22Rv1 (cell line): ENCODE measurements around the gene RPS14.

Experiments used
- H3K27ac ChIP-seq: fragments of 450-650 bp; 2 replicates; pipeline ENCODE4 v1.5.1; 2017
- ZFX ChIP-seq: fragments of 450-650 bp; IDR thresholded peaks from 2 replicates; pipeline ENCODE4 v1.6.1; 2017; ENCODE audit warnings: antibody characterized with exemption, borderline replicate concordance
- TF ChIP-seq, protein P1 (sequence below): fragments of 450-650 bp; IDR thresholded peaks from 2 replicates; pipeline ENCODE4 v1.5.1; 2017; ENCODE audit warnings: mild to moderate bottlenecking

The RPS14 gene

GRCh38 chr5:150449517-150450339 is at the start of gene RPS14:
RPS14 (minus strand) TSS chr5:150449739; CDS start chr5:150447733, 2,006 bp downstream.
- peak within 1 kb of the TSS; percentile 87 for H3K27ac ChIP-seq
- TF ChIP-seq ZFX = no peak
- TF ChIP-seq, protein P1, sequence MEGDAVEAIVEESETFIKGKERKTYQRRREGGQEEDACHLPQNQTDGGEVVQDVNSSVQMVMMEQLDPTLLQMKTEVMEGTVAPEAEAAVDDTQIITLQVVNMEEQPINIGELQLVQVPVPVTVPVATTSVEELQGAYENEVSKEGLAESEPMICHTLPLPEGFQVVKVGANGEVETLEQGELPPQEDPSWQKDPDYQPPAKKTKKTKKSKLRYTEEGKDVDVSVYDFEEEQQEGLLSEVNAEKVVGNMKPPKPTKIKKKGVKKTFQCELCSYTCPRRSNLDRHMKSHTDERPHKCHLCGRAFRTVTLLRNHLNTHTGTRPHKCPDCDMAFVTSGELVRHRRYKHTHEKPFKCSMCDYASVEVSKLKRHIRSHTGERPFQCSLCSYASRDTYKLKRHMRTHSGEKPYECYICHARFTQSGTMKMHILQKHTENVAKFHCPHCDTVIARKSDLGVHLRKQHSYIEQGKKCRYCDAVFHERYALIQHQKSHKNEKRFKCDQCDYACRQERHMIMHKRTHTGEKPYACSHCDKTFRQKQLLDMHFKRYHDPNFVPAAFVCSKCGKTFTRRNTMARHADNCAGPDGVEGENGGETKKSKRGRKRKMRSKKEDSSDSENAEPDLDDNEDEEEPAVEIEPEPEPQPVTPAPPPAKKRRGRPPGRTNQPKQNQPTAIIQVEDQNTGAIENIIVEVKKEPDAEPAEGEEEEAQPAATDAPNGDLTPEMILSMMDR = peak; percentile 95

- TF ChIP-seq, protein P1 = no peak
- TF ChIP-seq ZFX = no peak
- no peak overlapping the region for H3K27ac ChIP-seq
These were observed 49.4 kb upstream of the RPS14 start for GRCh38 chr5:150498971-150499370.

- no peak overlapping the region for H3K27ac ChIP-seq
- TF ChIP-seq, protein P1 = no peak
- TF ChIP-seq ZFX = no peak
These were observed 49.0 kb upstream of the RPS14 start for GRCh38 chr5:150498501-150498900.

DNA sequence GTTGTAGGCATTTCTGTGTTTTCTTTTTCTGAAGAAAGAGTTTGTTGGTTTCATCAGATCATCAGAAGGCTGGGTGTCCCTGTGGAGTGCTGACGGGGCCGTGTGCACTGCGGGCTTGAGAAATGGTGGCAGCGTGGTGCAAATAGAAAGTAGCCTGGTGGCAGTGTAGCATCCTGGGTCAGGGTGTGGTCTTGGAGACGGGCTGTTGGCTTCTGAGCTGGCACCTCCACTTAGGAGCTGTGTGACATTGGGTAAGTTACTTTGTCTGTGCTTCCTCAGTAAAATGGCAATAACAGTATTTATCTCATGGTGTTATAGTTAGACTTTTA is 48.4 kb upstream of the RPS14 start:
- no peak for TF ChIP-seq ZFX
- TF ChIP-seq, protein P1 = no peak
- no peak overlapping the region for H3K27ac ChIP-seq

DNA sequence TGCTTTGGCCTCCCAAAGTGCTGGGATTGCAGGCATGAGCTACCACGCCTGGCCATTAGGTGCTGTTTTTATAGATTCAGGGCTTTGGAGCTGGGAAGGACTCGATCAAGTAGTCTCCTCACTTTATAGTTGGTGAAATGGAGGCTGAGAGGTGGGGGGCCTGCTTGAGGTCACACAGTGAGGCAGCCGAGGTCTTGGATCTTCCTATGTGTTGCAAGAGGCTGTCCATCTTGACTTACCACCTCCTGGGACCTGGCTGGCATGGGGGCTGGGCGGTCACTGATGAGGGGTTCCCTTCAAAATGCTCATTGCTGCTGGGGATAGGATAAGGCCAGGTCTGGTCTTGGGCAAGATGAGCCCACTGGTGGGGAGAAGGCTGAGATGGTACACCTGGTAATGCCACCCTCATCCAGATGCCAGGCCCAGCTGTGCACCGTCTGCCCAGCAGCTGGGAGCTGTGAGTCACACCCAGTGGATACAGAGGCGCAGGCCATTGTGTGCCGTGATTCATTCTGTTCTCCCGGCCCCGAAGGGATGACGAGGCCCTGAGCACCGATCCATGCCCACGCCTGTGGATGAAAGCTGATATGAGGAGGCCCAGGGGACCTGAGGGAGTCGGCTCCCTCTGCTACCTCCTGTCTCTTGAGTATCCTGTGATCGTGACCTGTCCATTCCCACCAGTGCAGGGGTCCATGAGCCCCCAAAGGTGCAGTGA is 47.9 kb upstream of the RPS14 start:
- no peak overlapping the region for H3K27ac ChIP-seq
- TF ChIP-seq ZFX = no peak
- TF ChIP-seq, protein P1 = no peak

DNA sequence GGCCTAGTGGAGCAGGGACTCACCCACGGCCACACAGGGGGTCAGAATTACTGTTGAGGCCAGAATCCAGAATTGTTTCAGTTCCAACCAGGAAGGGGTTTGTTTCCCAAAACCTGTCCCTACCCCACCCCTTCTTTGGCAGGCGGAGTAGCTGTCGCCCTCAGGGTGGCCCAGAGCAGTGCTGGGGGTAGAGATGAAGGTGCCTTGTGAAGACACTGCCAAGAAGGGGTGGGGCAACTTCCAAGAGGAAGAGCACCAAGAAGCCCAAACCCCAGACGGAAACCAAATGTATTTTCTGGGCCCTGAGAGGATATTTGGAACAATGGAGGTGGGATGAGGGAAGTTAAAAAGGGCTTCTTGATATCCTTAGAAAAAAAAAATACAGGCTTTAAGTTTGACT is 47.0 kb upstream of the RPS14 start:
- TF ChIP-seq ZFX = no peak
- TF ChIP-seq, protein P1 = no peak
- H3K27ac ChIP-seq = no peak overlapping the region

GRCh38 chr5:150496098-150496497 is 46.6 kb upstream of the RPS14 start:
- no peak for TF ChIP-seq ZFX
- TF ChIP-seq, protein P1 = no peak
- no peak overlapping the region for H3K27ac ChIP-seq
